Smooth muscle cell (in vitro differentiated cells): ENCODE measurements around the gene LPP. TPM values are rescaled to one million over a fixed set of nuclear protein-coding genes. Genes with fewer than 3 reads are reported as not detected.

Source experiments
- DNase-seq: peaks from one replicate; lab custom pipeline; 2025; ENCODE audit not compliant: unreplicated experiment; lab: John Stamatoyannopoulos, UW
- H2AFZ ChIP-seq: fragments of 200-600 bp; sonication (generic); 2 replicates; pipeline ENCODE4 v1.6.0; 2016; ENCODE audit warnings: antibody characterized with exemption, low read depth, mild to moderate bottlenecking
- H3F3A ChIP-seq: fragments of 200-600 bp; sonication (generic); 2 replicates; pipeline ENCODE4 v1.6.0; 2017; ENCODE audit warnings: antibody characterized with exemption, low read depth
- H3K27ac ChIP-seq: fragments of 200-600 bp; sonication (generic); 2 replicates; pipeline ENCODE4 v1.5.1; 2016; ENCODE audit warnings: low read depth, mild to moderate bottlenecking
- H3K27me3 ChIP-seq: fragments of 200-600 bp; sonication (generic); 2 replicates; pipeline ENCODE4 v1.6.1; 2016; ENCODE audit warnings: low read depth, mild to moderate bottlenecking
- H3K36me3 ChIP-seq: fragments of 200-600 bp; sonication (generic); 2 replicates; pipeline ENCODE4 v1.5.1; 2016; ENCODE audit warnings: low read depth
- H3K4me1 ChIP-seq: fragments of 200-600 bp; sonication (generic); 2 replicates; pipeline ENCODE4 v1.5.1; 2016; ENCODE audit warnings: low read depth
- H3K4me2 ChIP-seq: fragments of 200-600 bp; sonication (generic); 2 replicates; pipeline ENCODE4 v1.6.0; 2016; ENCODE audit warnings: mild to moderate bottlenecking
- H3K4me3 ChIP-seq: fragments of 200-600 bp; sonication (generic); 2 replicates; pipeline ENCODE4 v1.5.1; 2016; ENCODE audit warnings: mild to moderate bottlenecking
- H3K79me2 ChIP-seq: fragments of 200-600 bp; sonication (generic); 2 replicates; pipeline ENCODE4 v1.6.0; 2016; ENCODE audit warnings: low read depth, mild to moderate bottlenecking
- H3K9ac ChIP-seq: fragments of 200-600 bp; sonication (generic); 2 replicates; pipeline ENCODE4 v1.6.0; 2016; ENCODE audit warnings: low read depth
- H3K9me3 ChIP-seq: fragments of 200-600 bp; sonication (generic); replicated peaks from 2 replicates; pipeline ENCODE4 v1.5.1; 2016; ENCODE audit warnings: low read depth
- H4K20me1 ChIP-seq: fragments of 200-600 bp; sonication (generic); 2 replicates; pipeline ENCODE4 v1.6.0; 2016; ENCODE audit warnings: low read depth
- CTCF ChIP-seq: fragments of 200-600 bp; sonication (generic); IDR thresholded peaks from 2 replicates; pipeline ENCODE4 v1.5.1; 2017; ENCODE audit warnings: borderline replicate concordance, mild to moderate bottlenecking, antibody characterized with exemption; ENCODE audit not compliant: insufficient read depth, poor library complexity, severe bottlenecking
- WGBS: methylation state at CpG from one replicate; pipeline ENCODE4 v1.1.7; 2016; ENCODE audit warnings: low lambda C conversion rate; 5-methylcytosine and 5-hydroxymethylcytosine counted together
- polyA plus RNA-seq: library from polyadenylated mRNA; unstranded; fragments of >200 nt; fragmentation: Nextera tagmentation; extraction: Ambion mirVana; gene quantifications from 2 replicates; pipeline ENCODE4 v1.2.1, GENCODE V29; 2016
- total RNA-seq: library from RNA; depleted of rRNA; stranded (reverse); fragments of >200 nt; gene quantifications from 2 replicates; pipeline ENCODE4 v1.2.3, GENCODE V29; 2014

Gene LPP
- total and polyA plus RNA-seq, 2 experiments from 2014 or later, result 42.3 to 128 TPM

- Histone ChIP-seq H3K36me3 (no peaks in the 10 kb centered on the region), H3K27me3 (no peaks in the 10 kb centered on the region), H3F3A (peaks cover 5% of the 10 kb centered on the region), H3K27ac (no peak overlapping the region), H3K79me2 (peaks cover 7% of the 10 kb centered on the region), H3K9ac (no peak overlapping the region), H3K4me2 (no peak overlapping the region), H2AFZ (no peak overlapping the region), H4K20me1 (peaks cover 32% of the 10 kb centered on the region), H3K4me3 (no peak overlapping the region), H3K9me3 (no peaks in the 10 kb centered on the region), H3K4me1 (no peaks in the 10 kb centered on the region)
- WGBS, result 67% methylated on average over 3 of the region's 3 CpGs
- DNase-seq, result no peak
- no peak for TF ChIP-seq CTCF
These were observed 673.6 kb downstream of the LPP start for GRCh38 chr3:188827576-188827975.

DNA sequence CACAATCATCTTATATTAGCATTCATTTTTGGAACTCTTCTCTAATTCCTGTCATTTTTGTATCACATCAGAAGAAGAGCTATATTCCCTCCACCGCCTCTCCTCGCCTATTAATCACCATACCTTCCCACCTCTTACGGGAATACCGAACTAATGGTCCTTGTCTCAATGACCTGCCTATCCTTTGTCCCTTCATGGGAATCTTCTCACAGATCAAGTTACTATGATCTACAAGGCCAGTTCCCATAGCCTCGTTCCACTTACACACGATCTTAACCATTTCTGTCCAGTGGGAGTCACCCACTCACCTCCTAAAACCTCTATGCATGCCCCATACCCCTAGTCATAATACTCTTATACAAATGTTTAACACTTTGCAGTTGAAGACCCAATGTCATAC lies 675.2 kb downstream of the LPP start:
- Histone ChIP-seq H3K9ac (no peak overlapping the region), H3K9me3 (no peaks in the 10 kb centered on the region), H3K4me1 (no peaks in the 10 kb centered on the region), H3K27me3 (no peaks in the 10 kb centered on the region), H3K36me3 (no peaks in the 10 kb centered on the region), H3K4me3 (no peak overlapping the region), H2AFZ (no peak overlapping the region), H3K79me2 (no peaks in the 10 kb centered on the region), H3K4me2 (no peak overlapping the region), H4K20me1 (peaks cover 35% of the 10 kb centered on the region), H3F3A (peaks cover 5% of the 10 kb centered on the region), H3K27ac (no peak overlapping the region)
- DNase-seq, result no peak
- 91% methylated on average over 6 of the region's 6 CpGs for WGBS
- TF ChIP-seq CTCF, result no peak

- 84% methylated on average over 3 of the region's 3 CpGs for WGBS
- DNase-seq, result no peak
- H3K27ac ChIP-seq, result no peak overlapping the region
These were observed 675.6 kb downstream of the LPP start for GRCh38 chr3:188829576-188829975.

More at GRCh38 chr3:188829576-188829975, 675.6 kb downstream of the LPP start:
- Histone ChIP-seq H4K20me1 (peaks cover 35% of the 10 kb centered on the region), H3K27me3 (no peaks in the 10 kb centered on the region), H3K36me3 (no peaks in the 10 kb centered on the region), H3K4me2 (no peak overlapping the region), H3K9ac (no peak overlapping the region), H3F3A (peaks cover 5% of the 10 kb centered on the region), H3K79me2 (no peaks in the 10 kb centered on the region), H3K9me3 (no peaks in the 10 kb centered on the region), H2AFZ (no peak overlapping the region), H3K4me3 (no peak overlapping the region), H3K4me1 (no peaks in the 10 kb centered on the region)
- TF ChIP-seq CTCF, result no peak
